SKM-1 treated with dmso at 0.1 percent for 144 hours (cell line): Measurements from ENCODE around the gene RDH13.
A peak's percentile ranks its signal among the peaks of the same experiment; 100 is the strongest.
"Not testable (repeated sequence)": the region's sequence is repeated elsewhere in the genome, so short reads cannot be mapped to it uniquely, and the experiment has no call there.

Experiments
- DNase-seq: peaks from one replicate; lab custom pipeline; 2025; ENCODE audit not compliant: unreplicated experiment; lab: John Stamatoyannopoulos, UW

Gene RDH13

DNA sequence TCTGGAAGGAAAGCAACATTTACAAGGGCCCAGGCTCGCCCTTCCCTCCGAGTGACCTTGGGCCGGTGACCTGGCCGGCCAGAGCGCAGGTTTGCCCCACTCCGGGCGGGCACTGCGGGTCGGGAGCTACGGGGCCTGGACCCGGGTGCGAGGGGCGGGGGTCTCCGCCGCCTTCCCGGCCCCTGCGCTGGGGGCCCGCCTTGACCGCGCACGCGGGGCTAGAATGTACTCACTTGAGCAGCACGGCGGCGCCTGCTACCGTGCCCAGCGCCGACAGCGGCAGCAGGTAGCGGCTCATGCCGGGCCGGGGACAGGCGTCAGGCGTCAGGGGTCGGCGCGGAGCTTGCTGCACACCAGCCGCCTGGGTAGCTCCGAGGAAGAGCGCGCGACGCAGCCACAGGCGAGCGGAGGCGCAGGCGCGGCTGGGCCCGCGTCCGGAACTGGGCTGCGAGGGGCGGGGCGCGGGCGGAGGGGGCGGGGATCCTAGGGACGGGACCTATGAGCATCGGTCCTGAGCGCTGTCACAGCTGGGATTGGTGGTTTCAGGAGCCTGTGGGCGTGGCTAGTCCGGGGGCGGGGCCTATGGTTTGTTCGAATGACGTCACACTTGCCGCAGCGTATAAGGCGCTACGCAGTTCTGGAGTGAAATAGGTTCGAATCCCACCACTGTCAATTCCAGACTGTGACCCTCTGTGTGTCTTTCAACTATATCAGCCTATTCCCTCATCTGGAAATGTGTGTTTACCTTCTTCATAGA is at the start of gene RDH13:
RDH13 (minus strand) TSS at position 414 of the 757 bp plus-strand sequence; CDS start at position 298, 116 bp downstream.
- peak; percentile 74 for DNase-seq

DNA sequence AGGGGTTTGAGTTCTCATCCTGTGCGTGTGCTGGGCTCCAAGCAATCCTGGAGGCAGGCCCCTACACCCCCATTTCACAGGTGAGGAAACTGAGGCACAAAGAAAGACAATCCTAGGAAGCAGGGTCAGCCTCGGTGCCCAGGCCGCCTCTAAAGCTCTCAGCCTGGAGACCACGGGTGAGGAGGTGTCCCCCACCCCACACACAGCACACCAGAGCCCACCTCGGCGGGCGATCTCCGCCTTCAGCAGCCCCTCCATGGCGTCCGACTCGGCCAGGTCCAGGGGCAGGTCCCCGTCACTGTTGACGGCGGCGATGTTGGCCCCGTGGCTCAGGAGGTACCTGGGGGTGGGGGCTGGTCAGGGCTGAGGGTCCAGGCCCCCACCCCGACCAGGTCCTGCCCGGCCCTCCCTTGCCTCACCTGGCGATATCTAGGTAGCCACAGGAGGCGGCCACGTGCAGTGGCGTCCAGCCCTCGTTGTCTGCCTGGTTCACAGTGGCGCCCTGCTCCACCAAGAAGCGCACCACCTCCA is 49.4 kb upstream of the RDH13 start:
- DNase-seq: no peak

- no peak for DNase-seq
These were observed 48.4 kb upstream of the RDH13 start for GRCh38 chr19:55111238-55111831.

GRCh38 chr19:55109527-55110291 is 46.8 kb upstream of the RDH13 start:
- no peak for DNase-seq

DNA sequence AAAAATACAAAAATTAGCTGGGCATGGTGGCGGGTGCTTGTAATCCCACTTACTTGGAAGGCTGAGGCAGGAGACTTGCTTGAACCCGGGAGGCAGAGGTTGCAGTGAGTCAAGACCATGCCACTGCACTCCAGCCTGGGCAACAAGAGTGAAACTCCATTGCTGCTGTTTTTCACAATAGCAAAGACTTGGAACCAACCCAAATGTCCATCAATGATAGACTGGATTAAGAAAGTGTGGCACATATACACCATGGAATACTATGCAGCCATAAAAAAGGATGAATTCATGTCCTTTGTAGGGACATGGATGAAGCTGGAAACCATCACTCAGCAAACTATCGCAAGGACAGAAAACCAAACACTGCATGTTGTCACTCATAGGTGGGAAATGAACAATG is 44.3 kb upstream of the RDH13 start:
- DNase-seq: not testable (repeated sequence)

GRCh38 chr19:55106591-55106990 is 43.6 kb upstream of the RDH13 start:
- DNase-seq: no peak

DNA sequence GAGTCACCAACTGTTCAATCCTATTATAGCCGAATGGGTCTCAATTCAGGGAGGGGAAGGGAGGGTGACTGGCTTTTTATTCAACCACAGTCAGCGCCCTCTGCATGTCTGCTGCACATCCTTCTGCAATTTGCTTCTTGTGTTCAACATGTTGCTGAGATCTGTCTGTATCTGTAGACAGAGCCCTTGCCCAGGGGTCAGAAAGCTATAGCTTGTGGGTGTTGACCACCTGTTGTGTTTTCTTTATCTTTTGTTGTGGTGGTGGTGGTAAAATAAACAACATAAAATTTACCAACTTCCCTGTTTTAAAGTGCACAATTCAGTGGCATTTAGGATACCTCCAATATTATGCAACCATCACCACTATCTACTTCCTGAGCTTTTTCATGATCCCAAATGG is 42.3 kb upstream of the RDH13 start:
- DNase-seq: no peak

DNA sequence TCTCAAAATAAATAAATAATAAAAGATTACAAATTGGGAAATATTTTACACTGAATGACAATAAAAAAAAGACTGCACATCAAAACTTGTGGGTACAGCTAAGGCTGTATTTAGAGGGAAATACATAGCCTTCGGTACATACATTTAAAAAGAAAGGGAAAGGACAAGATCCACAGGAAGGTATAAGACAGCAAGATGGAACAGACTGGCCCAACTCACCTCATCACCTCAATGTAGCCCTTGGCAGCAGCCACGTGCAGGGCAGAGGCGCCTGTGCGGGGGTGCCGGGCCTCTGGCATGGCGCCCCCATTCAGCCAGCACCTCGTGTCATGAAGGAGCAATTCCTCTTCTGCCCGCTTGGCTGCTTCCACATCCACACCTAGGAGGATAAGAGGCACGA is 40.2 kb upstream of the RDH13 start:
- DNase-seq: no peak

- DNase-seq: no peak
These were observed 38.3 kb upstream of the RDH13 start for GRCh38 chr19:55101261-55101660.

GRCh38 chr19:55099557-55100506 is 36.9 kb upstream of the RDH13 start:
- DNase-seq: no peak

- no peak for DNase-seq
These were observed 36.0 kb upstream of the RDH13 start for GRCh38 chr19:55098716-55099556.

- no peak for DNase-seq
These were observed 35.1 kb upstream of the RDH13 start for GRCh38 chr19:55097864-55098715.

- no peak for DNase-seq
These were observed 33.2 kb upstream of the RDH13 start for GRCh38 chr19:55096061-55096701.

GRCh38 chr19:55095260-55096060 is 32.5 kb upstream of the RDH13 start:
- no peak for DNase-seq

DNA sequence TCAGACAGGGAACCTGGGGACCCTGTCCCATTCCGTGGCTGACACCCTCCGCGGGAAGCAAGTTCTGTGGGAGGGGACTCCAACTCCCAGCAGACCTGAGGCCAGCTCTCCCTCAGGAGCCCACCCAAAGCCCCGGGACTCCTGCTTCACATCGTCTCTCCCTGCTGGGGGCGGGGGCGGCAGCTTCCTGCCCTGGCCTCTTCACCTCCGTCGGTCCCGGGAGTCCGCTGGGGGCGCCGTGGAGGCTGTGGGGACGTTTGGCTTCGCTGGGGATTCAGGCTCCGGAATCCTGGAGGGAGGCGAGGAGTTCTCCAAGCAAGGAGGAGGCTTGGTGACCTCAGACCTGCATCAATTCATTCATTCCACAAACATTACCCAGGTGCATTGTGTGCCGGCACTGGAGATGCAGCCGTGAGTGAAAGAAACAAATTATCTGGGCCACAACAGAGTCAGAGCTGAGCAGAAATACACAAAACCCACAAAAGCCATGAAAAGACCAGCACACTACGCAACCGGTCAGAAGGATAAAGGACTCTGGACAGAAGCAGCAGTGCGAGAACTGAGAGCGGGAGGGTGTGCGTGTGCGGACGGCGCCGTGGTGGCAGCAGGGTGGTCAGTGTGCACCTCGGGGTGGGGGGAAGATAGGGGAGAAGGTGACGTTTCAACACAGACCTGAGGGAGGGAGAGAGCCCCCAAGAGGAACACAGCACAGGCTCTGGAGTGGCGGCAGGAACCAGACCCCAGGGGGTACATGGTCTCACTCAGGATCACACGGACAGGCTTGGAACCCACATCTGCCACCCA is 31.7 kb upstream of the RDH13 start:
- no peak for DNase-seq

DNA sequence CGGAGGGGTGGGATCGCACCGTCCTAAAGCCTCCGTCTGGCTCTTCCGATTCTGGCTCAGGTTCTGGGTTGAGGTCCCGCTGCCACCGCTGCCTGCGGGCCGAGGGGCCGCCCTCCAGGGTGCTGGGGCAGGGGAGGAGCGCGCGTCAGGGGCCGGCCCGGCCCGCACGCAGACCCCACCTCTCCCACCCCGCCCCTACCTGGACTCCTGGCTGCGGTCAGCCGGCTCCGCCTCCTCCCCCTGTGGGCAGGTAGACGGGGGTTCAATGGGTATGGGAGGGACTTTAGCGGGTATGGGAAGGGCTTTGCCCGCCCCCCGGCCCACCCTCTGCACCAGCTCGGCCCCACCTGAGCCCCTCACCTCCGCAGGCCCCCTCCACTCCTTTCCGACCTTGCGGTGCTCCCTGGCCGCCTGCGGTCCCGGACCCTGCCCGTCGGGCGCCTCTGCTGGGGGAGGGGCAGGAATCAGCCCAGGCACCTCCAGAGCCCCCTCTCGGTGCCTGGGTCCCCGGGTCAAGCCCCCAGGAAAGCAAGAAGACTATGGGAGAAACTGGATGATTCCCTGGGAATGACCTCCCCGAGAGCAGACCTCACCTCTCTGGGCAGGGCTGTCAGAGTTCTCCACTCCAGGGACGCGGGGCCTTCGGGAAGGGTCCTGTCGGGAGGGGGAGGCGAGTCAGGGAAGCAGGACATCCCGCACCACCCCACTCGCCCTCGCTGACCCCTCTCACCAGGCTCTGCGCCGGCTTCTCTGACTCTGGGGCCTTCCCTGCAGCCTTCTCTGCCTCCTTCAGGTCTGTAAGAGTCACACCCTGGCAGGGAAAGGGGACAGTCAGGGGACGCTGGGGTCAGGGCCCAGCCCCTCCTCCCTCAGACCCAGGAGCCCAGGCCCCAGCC is 29.7 kb upstream of the RDH13 start:
- DNase-seq: no peak
